ENCODE measurements around the gene FNIP2. TPM values are rescaled to one million over a fixed set of nuclear protein-coding genes. Genes with fewer than 3 reads are reported as not detected.
"Not testable (repeated sequence)": the region's sequence is repeated elsewhere in the genome, so short reads cannot be mapped to it uniquely, and the experiment has no call there.

Gene FNIP2
- total and polyA plus RNA-seq, 4 donors: 8.8 to 88.7 (median 23.5) TPM

DNA sequence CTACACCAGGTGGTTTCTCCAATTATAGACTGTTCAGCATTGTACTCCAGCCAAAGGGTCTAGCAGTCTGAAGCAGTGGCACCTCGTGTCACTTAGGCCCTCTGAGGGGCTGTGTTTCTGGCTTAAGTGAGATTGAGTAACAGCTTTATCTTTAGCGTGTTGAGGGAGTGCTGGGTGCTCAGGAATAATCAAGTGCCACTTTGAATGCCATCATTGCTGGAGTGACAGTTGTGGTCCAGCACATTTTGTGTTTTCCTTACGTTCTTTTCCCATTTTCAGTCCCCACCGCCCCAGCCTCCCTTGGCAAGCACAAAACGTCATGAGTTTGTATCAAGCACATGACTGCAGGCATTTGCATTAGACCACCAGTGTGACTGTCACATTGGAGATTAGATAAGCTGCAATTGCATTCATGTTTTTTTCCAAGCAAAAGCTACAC, 58.7 kb downstream of the FNIP2 start:
- Histone ChIP-seq H3K9ac (ENCODE audit: low read depth in 1 of 2, low read length in 2 of 2) (no peak overlapping the region), H3K36me3 (ENCODE audit: control insufficient read depth in 4 of 4, insufficient read depth in 3 of 4, low read depth in 1 of 4, low read length in 3 of 4) (peaks cover 0 to 14% (median 7%) of the 10 kb centered on the region in 4 donors), H3K4me1 (ENCODE audit: control insufficient read depth in 4 of 4, insufficient read depth in 4 of 4, low read length in 3 of 4) (peaks cover 20 to 42% (median 31%) of the 10 kb centered on the region in 4 donors), H3K27ac (ENCODE audit: low read depth in 1 of 2, low read length in 2 of 2) (no peak overlapping the region), H3K4me3 (ENCODE audit: low read depth in 1 of 3, low read length in 3 of 3) (no peak overlapping the region), H3K27me3 (ENCODE audit: control insufficient read depth in 4 of 4, insufficient read depth in 4 of 4, low read length in 3 of 4) (no peaks in the 10 kb centered on the region), H3K9me3 (ENCODE audit: control insufficient read depth in 4 of 4, low read length in 3 of 4) (no peaks in the 10 kb centered on the region)
- TF ChIP-seq HNF4G (IDR thresholded peaks at IDR 0.05) (no peak), SP1 (IDR thresholded peaks at IDR 0.05) (no peak)
- no peak for DNase-seq (ENCODE audit: low spot score)
- 75% methylated on average over 5 of the region's 5 CpGs for WGBS

DNA sequence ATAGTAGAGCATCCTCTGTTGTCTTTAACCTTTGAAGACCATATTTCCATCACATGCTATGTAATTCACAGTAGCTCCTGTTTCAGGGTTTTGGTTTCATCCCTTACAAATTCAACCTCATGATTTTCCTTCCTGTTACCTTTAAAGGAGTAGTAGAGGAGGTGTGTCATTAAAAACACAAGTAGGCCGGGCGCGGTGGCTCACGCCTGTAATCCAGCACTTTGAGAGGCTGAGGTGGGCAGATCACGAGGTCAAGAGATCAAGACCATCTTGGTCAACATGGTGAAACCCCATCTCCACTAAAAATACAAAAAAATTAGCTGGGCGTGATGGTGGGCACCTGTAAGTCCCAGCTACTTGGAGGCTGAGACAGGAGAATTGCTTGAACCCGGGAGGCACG, 59.3 kb downstream of the FNIP2 start:
- Histone ChIP-seq H3K4me1 (ENCODE audit: control insufficient read depth in 4 of 4, insufficient read depth in 4 of 4, low read length in 3 of 4) (peaks cover 20 to 41% (median 31%) of the 10 kb centered on the region in 4 donors), H3K36me3 (ENCODE audit: control insufficient read depth in 4 of 4, insufficient read depth in 3 of 4, low read depth in 1 of 4, low read length in 3 of 4) (peaks cover 0 to 14% (median 7%) of the 10 kb centered on the region in 4 donors)
- not testable (repeated sequence) for DNase-seq (ENCODE audit: low spot score); H3K27ac ChIP-seq (ENCODE audit: low read depth in 1 of 2, low read length in 2 of 2); H3K9me3 ChIP-seq (ENCODE audit: control insufficient read depth in 4 of 4, low read length in 3 of 4); H3K27me3 ChIP-seq (ENCODE audit: control insufficient read depth in 4 of 4, insufficient read depth in 4 of 4, low read length in 3 of 4); H3K9ac ChIP-seq (ENCODE audit: low read depth in 1 of 2, low read length in 2 of 2); H3K4me3 ChIP-seq (ENCODE audit: low read depth in 1 of 3, low read length in 3 of 3)
- 91% methylated on average over 8 of the region's 8 CpGs for WGBS

DNA sequence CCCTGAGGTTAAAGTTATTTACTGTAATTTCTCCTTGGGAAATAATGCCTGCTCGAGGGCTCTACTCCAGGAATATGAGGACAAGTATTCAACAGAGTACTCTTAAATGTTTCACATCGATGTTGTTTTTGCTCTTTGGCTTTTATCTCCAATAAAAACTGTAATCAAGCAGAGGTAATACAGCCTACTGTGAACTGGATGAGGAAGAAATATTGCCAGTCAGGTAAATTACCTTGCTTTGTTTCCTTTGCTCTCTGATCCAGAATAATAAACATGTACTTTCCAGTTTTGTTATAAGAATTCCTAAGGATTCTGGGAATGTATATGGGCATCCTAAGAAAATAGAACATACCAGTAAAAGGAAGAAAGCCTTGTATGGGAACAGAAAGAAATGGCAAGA, 60.4 kb downstream of the FNIP2 start:
- H3K9ac ChIP-seq (ENCODE audit: low read depth in 1 of 2, low read length in 2 of 2): no peak overlapping the region
- no peak for TF ChIP-seq TAF1 (conservative IDR thresholded peaks at IDR 0.05)
- TF ChIP-seq, protein P1, sequence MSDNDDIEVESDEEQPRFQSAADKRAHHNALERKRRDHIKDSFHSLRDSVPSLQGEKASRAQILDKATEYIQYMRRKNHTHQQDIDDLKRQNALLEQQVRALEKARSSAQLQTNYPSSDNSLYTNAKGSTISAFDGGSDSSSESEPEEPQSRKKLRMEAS (IDR thresholded peaks at IDR 0.05): no peak
- TF ChIP-seq, protein P2, sequence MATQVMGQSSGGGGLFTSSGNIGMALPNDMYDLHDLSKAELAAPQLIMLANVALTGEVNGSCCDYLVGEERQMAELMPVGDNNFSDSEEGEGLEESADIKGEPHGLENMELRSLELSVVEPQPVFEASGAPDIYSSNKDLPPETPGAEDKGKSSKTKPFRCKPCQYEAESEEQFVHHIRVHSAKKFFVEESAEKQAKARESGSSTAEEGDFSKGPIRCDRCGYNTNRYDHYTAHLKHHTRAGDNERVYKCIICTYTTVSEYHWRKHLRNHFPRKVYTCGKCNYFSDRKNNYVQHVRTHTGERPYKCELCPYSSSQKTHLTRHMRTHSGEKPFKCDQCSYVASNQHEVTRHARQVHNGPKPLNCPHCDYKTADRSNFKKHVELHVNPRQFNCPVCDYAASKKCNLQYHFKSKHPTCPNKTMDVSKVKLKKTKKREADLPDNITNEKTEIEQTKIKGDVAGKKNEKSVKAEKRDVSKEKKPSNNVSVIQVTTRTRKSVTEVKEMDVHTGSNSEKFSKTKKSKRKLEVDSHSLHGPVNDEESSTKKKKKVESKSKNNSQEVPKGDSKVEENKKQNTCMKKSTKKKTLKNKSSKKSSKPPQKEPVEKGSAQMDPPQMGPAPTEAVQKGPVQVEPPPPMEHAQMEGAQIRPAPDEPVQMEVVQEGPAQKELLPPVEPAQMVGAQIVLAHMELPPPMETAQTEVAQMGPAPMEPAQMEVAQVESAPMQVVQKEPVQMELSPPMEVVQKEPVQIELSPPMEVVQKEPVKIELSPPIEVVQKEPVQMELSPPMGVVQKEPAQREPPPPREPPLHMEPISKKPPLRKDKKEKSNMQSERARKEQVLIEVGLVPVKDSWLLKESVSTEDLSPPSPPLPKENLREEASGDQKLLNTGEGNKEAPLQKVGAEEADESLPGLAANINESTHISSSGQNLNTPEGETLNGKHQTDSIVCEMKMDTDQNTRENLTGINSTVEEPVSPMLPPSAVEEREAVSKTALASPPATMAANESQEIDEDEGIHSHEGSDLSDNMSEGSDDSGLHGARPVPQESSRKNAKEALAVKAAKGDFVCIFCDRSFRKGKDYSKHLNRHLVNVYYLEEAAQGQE (IDR thresholded peaks at IDR 0.05): no peak
- TF ChIP-seq HNF4A (conservative IDR thresholded peaks at IDR 0.05): no peak
- no peak for TF ChIP-seq YY1 (IDR thresholded peaks at IDR 0.05)
- TF ChIP-seq RAD21 (IDR thresholded peaks at IDR 0.05): no peak
- no peak for TF ChIP-seq FOXA2 (IDR thresholded peaks at IDR 0.05)
- TF ChIP-seq SP1 (IDR thresholded peaks at IDR 0.05): no peak
- TF ChIP-seq, protein P3, sequence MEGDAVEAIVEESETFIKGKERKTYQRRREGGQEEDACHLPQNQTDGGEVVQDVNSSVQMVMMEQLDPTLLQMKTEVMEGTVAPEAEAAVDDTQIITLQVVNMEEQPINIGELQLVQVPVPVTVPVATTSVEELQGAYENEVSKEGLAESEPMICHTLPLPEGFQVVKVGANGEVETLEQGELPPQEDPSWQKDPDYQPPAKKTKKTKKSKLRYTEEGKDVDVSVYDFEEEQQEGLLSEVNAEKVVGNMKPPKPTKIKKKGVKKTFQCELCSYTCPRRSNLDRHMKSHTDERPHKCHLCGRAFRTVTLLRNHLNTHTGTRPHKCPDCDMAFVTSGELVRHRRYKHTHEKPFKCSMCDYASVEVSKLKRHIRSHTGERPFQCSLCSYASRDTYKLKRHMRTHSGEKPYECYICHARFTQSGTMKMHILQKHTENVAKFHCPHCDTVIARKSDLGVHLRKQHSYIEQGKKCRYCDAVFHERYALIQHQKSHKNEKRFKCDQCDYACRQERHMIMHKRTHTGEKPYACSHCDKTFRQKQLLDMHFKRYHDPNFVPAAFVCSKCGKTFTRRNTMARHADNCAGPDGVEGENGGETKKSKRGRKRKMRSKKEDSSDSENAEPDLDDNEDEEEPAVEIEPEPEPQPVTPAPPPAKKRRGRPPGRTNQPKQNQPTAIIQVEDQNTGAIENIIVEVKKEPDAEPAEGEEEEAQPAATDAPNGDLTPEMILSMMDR (IDR thresholded peaks at IDR 0.05; ENCODE audit: low read depth, low read length, missing input control): no peak
- TF ChIP-seq, protein P4, sequence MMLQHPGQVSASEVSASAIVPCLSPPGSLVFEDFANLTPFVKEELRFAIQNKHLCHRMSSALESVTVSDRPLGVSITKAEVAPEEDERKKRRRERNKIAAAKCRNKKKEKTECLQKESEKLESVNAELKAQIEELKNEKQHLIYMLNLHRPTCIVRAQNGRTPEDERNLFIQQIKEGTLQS (IDR thresholded peaks at IDR 0.05): no peak
- no peak for TF ChIP-seq RXRA (IDR thresholded peaks at IDR 0.05)
- no peak for TF ChIP-seq JUND (IDR thresholded peaks at IDR 0.05)
- TF ChIP-seq HNF4G (IDR thresholded peaks at IDR 0.05): no peak
- TF ChIP-seq, protein P5, sequence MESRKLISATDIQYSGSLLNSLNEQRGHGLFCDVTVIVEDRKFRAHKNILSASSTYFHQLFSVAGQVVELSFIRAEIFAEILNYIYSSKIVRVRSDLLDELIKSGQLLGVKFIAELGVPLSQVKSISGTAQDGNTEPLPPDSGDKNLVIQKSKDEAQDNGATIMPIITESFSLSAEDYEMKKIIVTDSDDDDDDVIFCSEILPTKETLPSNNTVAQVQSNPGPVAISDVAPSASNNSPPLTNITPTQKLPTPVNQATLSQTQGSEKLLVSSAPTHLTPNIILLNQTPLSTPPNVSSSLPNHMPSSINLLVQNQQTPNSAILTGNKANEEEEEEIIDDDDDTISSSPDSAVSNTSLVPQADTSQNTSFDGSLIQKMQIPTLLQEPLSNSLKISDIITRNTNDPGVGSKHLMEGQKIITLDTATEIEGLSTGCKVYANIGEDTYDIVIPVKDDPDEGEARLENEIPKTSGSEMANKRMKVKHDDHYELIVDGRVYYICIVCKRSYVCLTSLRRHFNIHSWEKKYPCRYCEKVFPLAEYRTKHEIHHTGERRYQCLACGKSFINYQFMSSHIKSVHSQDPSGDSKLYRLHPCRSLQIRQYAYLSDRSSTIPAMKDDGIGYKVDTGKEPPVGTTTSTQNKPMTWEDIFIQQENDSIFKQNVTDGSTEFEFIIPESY (IDR thresholded peaks at IDR 0.05): no peak
- TF ChIP-seq GABPA (IDR thresholded peaks at IDR 0.05 in 1 of 2, conservative IDR thresholded peaks at IDR 0.05 in 1 of 2): no peak
- no peak overlapping the region for H3K4me3 ChIP-seq (ENCODE audit: low read depth in 1 of 3, low read length in 3 of 3)
- peaks cover 0 to 14% (median 11%) of the 10 kb centered on the region in 4 donors for H3K36me3 ChIP-seq (ENCODE audit: control insufficient read depth in 4 of 4, insufficient read depth in 3 of 4, low read depth in 1 of 4, low read length in 3 of 4)
- WGBS: 89% methylated on average over 2 of the region's 2 CpGs
- DNase-seq (ENCODE audit: low spot score): no peak
- no peaks in the 10 kb centered on the region for H3K27me3 ChIP-seq (ENCODE audit: control insufficient read depth in 4 of 4, insufficient read depth in 4 of 4, low read length in 3 of 4)
- H3K27ac ChIP-seq (ENCODE audit: low read depth in 1 of 2, low read length in 2 of 2): no peak overlapping the region
- H3K9me3 ChIP-seq (ENCODE audit: control insufficient read depth in 4 of 4, low read length in 3 of 4): no peaks in the 10 kb centered on the region
- H3K4me1 ChIP-seq (ENCODE audit: control insufficient read depth in 4 of 4, insufficient read depth in 4 of 4, low read length in 3 of 4): peaks cover 20 to 35% (median 28%) of the 10 kb centered on the region in 4 donors

All from liver (tissue), 9 donors.